HL-60 (cell line): ENCODE measurements around the gene EXOC4.
"Not testable (repeated sequence)": the region's sequence is repeated elsewhere in the genome, so short reads cannot be mapped to it uniquely, and the experiment has no call there.

Source experiments
- POLR2AphosphoS5 ChIP-seq: IDR thresholded peaks from 2 replicates; pipeline ENCODE4 v1.6.1; 2012; ENCODE audit warnings: low read depth
- TF ChIP-seq, protein P1 (sequence below): IDR thresholded peaks from one replicate; pipeline ENCODE4 v1.5.1; 2011; ENCODE audit warnings: low read length, control low read depth, inconsistent platforms; ENCODE audit not compliant: insufficient read depth

DNA sequence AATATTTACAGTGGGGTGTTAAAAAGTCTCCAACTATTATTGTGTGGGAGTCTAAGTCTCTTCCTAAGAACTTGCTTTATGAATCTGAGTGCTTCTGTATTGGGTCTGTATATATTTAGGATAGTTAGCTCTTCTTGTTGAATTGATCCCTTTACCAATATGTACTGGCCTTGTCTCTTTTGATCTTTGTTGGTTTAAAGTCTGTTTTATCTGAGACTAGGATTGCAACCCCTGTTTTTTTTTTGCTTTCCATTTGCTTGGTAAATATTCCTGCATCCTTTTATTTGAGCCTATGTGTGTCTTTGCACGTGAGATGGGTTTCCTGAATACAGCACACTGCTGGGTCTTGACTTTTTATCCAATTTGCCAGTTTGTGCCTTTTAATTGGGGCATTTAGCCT lies 75.1 kb downstream of the EXOC4 start:
- TF ChIP-seq, protein P1, sequence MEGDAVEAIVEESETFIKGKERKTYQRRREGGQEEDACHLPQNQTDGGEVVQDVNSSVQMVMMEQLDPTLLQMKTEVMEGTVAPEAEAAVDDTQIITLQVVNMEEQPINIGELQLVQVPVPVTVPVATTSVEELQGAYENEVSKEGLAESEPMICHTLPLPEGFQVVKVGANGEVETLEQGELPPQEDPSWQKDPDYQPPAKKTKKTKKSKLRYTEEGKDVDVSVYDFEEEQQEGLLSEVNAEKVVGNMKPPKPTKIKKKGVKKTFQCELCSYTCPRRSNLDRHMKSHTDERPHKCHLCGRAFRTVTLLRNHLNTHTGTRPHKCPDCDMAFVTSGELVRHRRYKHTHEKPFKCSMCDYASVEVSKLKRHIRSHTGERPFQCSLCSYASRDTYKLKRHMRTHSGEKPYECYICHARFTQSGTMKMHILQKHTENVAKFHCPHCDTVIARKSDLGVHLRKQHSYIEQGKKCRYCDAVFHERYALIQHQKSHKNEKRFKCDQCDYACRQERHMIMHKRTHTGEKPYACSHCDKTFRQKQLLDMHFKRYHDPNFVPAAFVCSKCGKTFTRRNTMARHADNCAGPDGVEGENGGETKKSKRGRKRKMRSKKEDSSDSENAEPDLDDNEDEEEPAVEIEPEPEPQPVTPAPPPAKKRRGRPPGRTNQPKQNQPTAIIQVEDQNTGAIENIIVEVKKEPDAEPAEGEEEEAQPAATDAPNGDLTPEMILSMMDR: not testable (repeated sequence)
- TF ChIP-seq POLR2AphosphoS5: not testable (repeated sequence)
